ENCODE data around the gene SLC5A3.

Gene SLC5A3

DNA sequence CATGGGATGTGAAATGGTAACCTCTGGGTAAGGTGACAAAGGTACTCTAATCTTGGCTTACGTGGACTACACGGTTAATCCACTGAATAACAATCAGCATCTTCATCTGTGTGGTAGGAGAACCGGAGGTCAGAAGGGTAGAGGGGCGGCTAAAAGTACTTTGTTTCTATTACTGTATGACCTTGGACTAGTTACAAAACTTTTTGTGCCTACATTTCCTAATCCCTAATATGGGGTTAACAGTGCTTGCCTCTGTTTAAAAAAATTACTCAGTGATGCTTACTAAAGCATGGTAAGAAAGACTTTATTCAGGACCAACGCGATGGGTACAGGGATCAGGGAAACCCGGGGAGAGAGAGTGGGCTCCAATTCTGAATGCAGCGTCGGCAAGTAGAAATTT, 1.7 kb upstream of the SLC5A3 start:
- DNase-seq (ENCODE audit: low read depth), result no peak

DNA sequence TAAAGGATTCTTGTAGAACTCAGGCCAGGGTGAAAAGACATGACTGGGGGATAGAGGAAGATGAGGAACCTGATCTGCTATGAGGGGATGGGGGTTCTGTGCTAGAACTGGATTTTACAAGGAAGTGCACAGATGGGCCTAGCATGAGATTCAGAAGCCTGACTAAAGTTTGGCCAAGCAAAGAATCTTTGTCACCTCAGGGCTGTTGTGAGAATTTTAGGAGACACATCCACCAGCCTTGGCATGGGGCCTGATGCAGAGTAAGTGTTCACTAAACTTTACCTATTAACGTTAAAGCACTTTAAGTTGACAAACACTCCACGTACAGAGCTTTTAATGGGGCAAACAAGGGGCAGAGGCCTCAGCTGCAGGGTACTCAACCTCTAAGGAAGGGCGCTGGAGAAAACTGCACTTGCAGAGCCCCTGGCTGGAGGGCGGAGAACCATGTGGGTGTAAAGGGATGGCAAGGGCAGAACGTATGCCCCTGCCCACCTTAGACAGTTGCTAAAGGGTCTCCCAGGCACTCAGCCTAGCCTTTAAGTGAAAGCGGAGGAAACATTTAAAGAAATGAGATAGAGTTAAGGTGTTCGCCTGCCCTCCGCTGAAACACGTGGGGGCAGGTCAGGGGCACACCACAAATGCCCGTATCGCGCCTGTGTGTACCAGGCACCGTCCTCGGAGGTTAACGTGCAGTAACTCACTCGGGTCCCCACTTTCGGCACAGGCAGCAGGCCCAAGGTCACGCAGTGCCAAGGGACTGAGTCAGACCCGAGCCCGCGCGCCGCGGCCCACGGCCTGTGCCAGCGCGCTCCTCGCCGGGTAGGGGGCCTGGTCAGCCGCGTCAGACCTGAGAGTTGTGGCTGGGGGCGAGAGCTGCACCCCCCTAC, 990 bp upstream of the SLC5A3 start:
- DNase-seq (ENCODE audit: low read depth), result no peak

- DNase-seq (ENCODE audit: low read depth), result peak; percentile 39
These were observed 438 bp downstream of the SLC5A3 start for GRCh38 chr21:34073749-34074282.

GRCh38 chr21:34074283-34075090, 1.1 kb downstream of the SLC5A3 start:
- no peak for DNase-seq (ENCODE audit: low read depth)

GRCh38 chr21:34075091-34075425, 1.7 kb downstream of the SLC5A3 start:
- no peak for DNase-seq (ENCODE audit: low read depth)

- no peak for DNase-seq (ENCODE audit: low read depth)
These were observed 2.6 kb downstream of the SLC5A3 start for GRCh38 chr21:34075760-34076660.

DNA sequence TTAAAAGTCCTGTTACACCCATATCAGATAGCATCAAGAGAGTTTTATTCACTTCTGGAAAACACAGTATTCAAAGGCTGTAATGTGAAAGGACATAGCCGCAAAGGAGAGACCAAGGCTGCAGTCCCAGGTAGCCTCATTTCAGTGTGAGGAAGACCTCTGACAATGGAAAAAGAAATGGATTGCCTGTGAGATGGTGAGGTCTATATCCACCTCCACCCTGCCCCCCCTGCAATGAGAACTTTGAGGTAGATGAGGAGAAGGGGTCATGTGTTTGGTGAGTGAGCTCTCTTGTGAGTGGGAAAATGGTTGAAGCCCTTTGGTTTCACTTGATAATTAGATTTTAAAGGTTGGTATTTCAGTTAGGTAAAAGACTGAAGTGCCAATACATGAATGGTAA, 3.5 kb downstream of the SLC5A3 start:
- no peak for DNase-seq (ENCODE audit: low read depth)

DNA sequence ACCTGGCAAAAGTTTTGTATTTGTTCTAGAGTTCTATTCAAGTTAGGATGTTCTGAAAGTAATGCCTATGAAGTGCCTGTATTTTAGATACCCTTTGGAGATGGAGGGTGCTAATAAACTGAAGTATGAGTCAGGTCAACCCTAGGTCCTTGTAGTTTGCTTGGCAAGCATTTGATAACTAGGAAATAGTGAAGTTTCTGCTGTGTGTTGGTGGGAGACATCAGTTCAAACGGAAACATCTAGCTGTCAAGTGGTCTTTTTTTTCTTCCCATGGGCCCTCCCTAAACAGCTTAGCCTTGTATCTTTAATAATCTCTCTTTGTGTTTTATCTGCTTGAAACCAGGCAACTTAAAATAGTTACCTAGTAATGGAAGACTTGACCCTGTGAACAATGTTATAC, 4.5 kb downstream of the SLC5A3 start:
- DNase-seq (ENCODE audit: low read depth), result no peak

- DNase-seq (ENCODE audit: low read depth), result no peak
These were observed 5.5 kb downstream of the SLC5A3 start for GRCh38 chr21:34078915-34079314.

DNA sequence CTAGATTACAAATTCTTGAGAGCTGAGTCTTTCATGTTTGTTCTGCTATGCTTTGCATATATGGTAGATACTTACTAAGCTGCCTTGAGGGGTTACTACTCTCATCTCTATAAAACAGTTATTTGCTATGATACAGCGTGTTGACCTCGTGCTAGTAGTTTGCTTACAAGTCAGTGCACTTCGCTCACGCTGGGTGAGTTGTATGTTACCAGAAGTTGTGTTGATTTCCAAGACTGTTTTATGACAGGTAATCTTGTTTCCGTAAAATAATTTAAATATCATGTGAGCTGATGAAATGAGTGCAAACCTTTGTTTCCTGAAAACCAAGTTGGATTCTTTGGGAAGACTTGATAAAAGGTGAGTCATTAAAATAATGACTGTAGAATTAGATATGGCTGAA, 7.3 kb downstream of the SLC5A3 start:
- DNase-seq (ENCODE audit: low read depth), result no peak

- DNase-seq (ENCODE audit: low read depth), result no peak
These were observed 9.4 kb downstream of the SLC5A3 start for GRCh38 chr21:34082769-34083168.

GRCh38 chr21:34083357-34083756, 10.0 kb downstream of the SLC5A3 start:
- no peak for DNase-seq (ENCODE audit: low read depth)

DNA sequence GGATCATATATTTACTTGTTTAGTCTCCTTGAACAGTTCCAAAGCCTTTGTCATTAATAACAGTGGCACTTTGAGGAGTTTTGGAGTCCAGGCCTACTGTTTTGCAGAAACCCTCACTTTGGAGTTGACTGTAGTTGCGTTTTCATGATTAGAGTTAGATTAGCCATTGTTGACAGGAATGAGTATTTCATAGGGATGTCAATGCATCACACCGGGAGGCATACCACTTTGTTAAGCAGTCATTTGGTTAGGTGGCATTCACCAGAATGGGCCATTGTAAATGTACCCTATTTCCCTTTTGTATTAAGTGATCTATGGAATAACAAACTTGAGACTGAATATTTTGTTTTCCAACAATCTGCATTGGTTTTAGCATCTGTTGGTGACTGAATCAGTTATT, 11.8 kb downstream of the SLC5A3 start:
- no peak for DNase-seq (ENCODE audit: low read depth)

GRCh38 chr21:34086887-34087306, 13.5 kb downstream of the SLC5A3 start:
- no peak for DNase-seq (ENCODE audit: low read depth)

DNA sequence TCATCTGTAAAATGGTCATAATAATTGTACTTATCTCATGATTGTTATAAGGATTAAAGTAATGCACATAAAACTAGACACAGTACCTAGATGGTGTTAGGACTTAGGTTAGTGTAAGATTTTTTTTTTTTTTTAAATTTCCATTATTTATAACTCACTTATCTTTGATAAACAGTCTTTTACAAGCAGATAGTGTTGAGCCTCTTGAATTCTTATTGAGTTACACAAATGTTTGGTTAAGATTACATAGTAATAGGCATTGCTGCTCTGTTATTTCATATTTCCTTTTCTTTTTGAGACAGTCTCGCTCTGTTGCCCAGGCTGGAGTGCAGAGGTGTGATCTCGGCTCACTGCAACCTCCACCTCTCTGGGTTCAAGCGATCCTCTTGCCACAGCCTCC, 15.4 kb downstream of the SLC5A3 start:
- no peak for DNase-seq (ENCODE audit: low read depth)

- DNase-seq (ENCODE audit: low read depth), result no peak
These were observed 17.7 kb downstream of the SLC5A3 start for GRCh38 chr21:34091032-34091431.

DNA sequence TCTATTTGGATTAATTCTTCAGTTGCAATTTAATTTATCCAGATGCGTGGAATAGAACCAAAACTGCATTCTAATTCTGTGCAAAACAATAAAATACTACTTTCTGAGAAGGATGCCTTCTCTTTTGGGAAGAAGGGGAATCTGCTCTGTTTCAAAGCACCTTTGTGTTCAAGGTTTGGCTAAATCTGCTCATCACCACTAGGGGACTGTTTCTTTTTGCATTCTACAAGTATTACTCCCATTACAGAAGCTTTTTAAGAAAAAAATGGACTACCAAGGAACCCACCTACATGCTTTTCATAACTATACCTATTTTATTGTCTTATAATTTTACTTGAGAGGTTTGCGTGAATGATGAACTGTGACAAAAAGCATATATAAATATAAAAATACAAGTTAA, 18.2 kb downstream of the SLC5A3 start:
- no peak for DNase-seq (ENCODE audit: low read depth)

DNA sequence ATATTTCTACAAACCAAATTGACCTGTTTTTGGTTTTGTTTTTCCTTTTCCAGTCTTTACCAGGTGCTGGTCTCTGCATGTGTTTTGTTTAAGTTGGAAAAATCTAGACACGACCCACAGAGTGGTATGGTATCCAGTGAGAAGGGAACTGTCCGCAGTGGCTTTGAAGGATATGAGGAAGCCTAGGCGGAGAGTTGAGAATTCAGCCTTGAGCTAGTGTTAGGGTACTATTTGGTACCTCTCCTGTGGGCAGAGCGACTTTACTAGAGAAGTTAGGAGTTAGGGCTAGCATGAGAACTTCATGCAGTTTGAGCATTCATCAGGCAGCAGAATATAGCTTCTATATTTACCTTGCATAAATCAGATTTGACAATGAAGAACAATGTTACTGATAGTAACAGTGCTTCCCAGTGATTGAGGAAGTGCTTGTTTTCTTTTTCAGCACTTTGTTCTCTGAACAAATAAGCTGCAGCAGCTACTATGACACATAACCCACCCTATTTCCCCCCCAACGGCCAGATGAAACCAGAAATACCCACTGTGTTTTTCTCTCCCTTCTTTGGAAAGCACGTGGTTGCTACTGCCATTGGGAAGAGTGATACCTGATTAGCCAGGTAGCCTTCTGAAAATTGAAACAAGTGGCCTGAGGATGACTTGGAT, 19.0 kb downstream of the SLC5A3 start:
- no peak for DNase-seq (ENCODE audit: low read depth)

GRCh38 chr21:34093083-34093482, 19.7 kb downstream of the SLC5A3 start:
- DNase-seq (ENCODE audit: low read depth), result no peak

- no peak for DNase-seq (ENCODE audit: low read depth)
These were observed 21.6 kb downstream of the SLC5A3 start for GRCh38 chr21:34094949-34095348.

GRCh38 chr21:34097442-34097841, 24.1 kb downstream of the SLC5A3 start:
- no peak for DNase-seq (ENCODE audit: low read depth)

- DNase-seq (ENCODE audit: low read depth), result no peak
These were observed 27.0 kb downstream of the SLC5A3 start for GRCh38 chr21:34100337-34100736.

Data from activated T-helper 1 cell treated with Interleukin-2 at 50 U/mL for 16 hours (primary cell).